ENCODE results near the gene CUL2. TPM values are rescaled to one million over a fixed set of nuclear protein-coding genes. Genes with fewer than 3 reads are reported as not detected.

Gene CUL2
- total RNA-seq, 2 experiments from 2014 or later = 37.4 to 40.2 TPM

GRCh38 chr10:35059481-35059880, 30.7 kb downstream of the CUL2 start:
- ATAC-seq = no peak
- H3K4me3 Mint-ChIP-seq = no peak overlapping the region
- intact Hi-C loops (cut with micrococcal nuclease) = no loop called here
- POLR2A ChIA-PET = interaction anchor here (0.5 kb wide), 1 partner anchor 213 kb away, joined by 3 read pairs; no protein-coding TSS in a partner anchor
- CTCF ChIA-PET = no interaction called here
- no peak for DNase-seq
- H3K4me1 Mint-ChIP-seq (ENCODE audit: low read depth) = peaks cover 11% of the 10 kb centered on the region
- H3K36me3 Mint-ChIP-seq (ENCODE audit: low read depth) = peaks cover 20% of the 10 kb centered on the region
- no peaks in the 10 kb centered on the region for H3K27me3 Mint-ChIP-seq
- no peaks in the 10 kb centered on the region for H3K9me3 Mint-ChIP-seq
- H3K27ac Mint-ChIP-seq = no peak overlapping the region
- TF ChIP-seq CTCF (IDR thresholded peaks at IDR 0.05) = no peak

GRCh38 chr10:35058686-35059085, 31.5 kb downstream of the CUL2 start:
- Mint-ChIP-seq H3K9me3 (no peaks in the 10 kb centered on the region), H3K36me3 (ENCODE audit: low read depth) (peaks cover 21% of the 10 kb centered on the region), H3K4me1 (ENCODE audit: low read depth) (peaks cover 11% of the 10 kb centered on the region), H3K27me3 (no peaks in the 10 kb centered on the region), H3K4me3 (no peak overlapping the region), H3K27ac (no peak overlapping the region)
- CTCF ChIA-PET = no interaction called here
- no peak for ATAC-seq
- intact Hi-C loops (cut with micrococcal nuclease) = no loop called here
- no peak for TF ChIP-seq CTCF (IDR thresholded peaks at IDR 0.05)
- POLR2A ChIA-PET = interaction anchor here (1.1 kb wide), 1 partner anchor 22 kb away, joined by 3 read pairs; no protein-coding TSS in a partner anchor
- no peak for DNase-seq

GRCh38 chr10:35058134-35058533, 32.0 kb downstream of the CUL2 start:
- no peak for TF ChIP-seq CTCF (IDR thresholded peaks at IDR 0.05)
- ATAC-seq (no peak), DNase-seq (no peak)
- CTCF ChIA-PET = no interaction called here
- POLR2A ChIA-PET = interaction anchor here (1.1 kb wide), 1 partner anchor 22 kb away, joined by 3 read pairs; no protein-coding TSS in a partner anchor
- H3K9me3 Mint-ChIP-seq = no peaks in the 10 kb centered on the region
- H3K4me3 Mint-ChIP-seq = no peak overlapping the region
- H3K27me3 Mint-ChIP-seq = no peaks in the 10 kb centered on the region
- intact Hi-C loops (cut with micrococcal nuclease) = no loop called here
- H3K4me1 Mint-ChIP-seq (ENCODE audit: low read depth) = peaks cover 11% of the 10 kb centered on the region
- H3K27ac Mint-ChIP-seq = peak overlapping the region; percentile 5
- peaks cover 22% of the 10 kb centered on the region for H3K36me3 Mint-ChIP-seq (ENCODE audit: low read depth)

- DNase-seq (no peak), ATAC-seq (no peak)
- ChIA-PET CTCF (interaction anchor here (1.1 kb wide), 1 partner anchor 26 kb away, joined by 3 read pairs; no protein-coding TSS in a partner anchor), POLR2A (interaction anchor here (0.8 kb wide), 1 partner anchor 12 kb away, joined by 3 read pairs; no protein-coding TSS in a partner anchor)
- H3K27me3 Mint-ChIP-seq = no peaks in the 10 kb centered on the region
- H3K9me3 Mint-ChIP-seq = no peaks in the 10 kb centered on the region
- no peak for TF ChIP-seq CTCF (IDR thresholded peaks at IDR 0.05)
- H3K4me1 Mint-ChIP-seq (ENCODE audit: low read depth) = peaks cover 11% of the 10 kb centered on the region
- intact Hi-C loops (cut with micrococcal nuclease) = no loop called here
- H3K36me3 Mint-ChIP-seq (ENCODE audit: low read depth) = peaks cover 20% of the 10 kb centered on the region
- no peak overlapping the region for H3K4me3 Mint-ChIP-seq
- peak overlapping the region; percentile 3 for H3K27ac Mint-ChIP-seq
Observed at GRCh38 chr10:35056686-35057085, 33.5 kb downstream of the CUL2 start.

- no peaks in the 10 kb centered on the region for H3K9me3 Mint-ChIP-seq
- H3K4me1 Mint-ChIP-seq (ENCODE audit: low read depth) = peaks cover 11% of the 10 kb centered on the region
- intact Hi-C loops (cut with micrococcal nuclease) = no loop called here
- H3K4me3 Mint-ChIP-seq = no peak overlapping the region
- H3K27ac Mint-ChIP-seq = no peak overlapping the region
- peaks cover 17% of the 10 kb centered on the region for H3K36me3 Mint-ChIP-seq (ENCODE audit: low read depth)
- ChIA-PET POLR2A (interaction anchor here (0.8 kb wide), 1 partner anchor 13 kb away, joined by 3 read pairs; no protein-coding TSS in a partner anchor), CTCF (interaction anchor here (1.1 kb wide), 1 partner anchor 26 kb away, joined by 3 read pairs; no protein-coding TSS in a partner anchor)
- DNase-seq (no peak), ATAC-seq (no peak)
- H3K27me3 Mint-ChIP-seq = no peaks in the 10 kb centered on the region
- no peak for TF ChIP-seq CTCF (IDR thresholded peaks at IDR 0.05)
Observed at GRCh38 chr10:35056133-35056532, 34.0 kb downstream of the CUL2 start.
